ENCODE results near the gene GIMAP4. TPM values are rescaled to one million over a fixed set of nuclear protein-coding genes. Genes with fewer than 3 reads are reported as not detected.
"Not testable (repeated sequence)": the region's sequence is repeated elsewhere in the genome, so short reads cannot be mapped to it uniquely, and the experiment has no call there.

Gene GIMAP4
- total RNA-seq, 1 experiment from 2014 or later = not detected

DNA sequence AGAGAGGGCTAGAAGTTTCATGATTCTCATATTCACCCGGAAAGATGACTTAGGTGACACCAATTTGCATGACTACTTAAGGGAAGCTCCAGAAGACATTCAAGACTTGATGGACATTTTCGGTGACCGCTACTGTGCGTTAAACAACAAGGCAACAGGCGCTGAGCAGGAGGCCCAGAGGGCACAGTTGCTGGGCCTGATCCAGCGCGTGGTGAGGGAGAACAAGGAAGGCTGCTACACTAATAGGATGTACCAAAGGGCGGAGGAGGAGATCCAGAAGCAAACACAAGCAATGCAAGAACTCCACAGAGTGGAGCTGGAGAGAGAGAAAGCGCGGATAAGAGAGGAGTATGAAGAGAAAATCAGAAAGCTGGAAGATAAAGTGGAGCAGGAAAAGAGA lies 5.3 kb downstream of the GIMAP4 start:
- DNase-seq (ENCODE audit: unreplicated experiment) = no peak
- ChIA-PET CTCF (no interaction called here), POLR2A (no interaction called here)
- TF ChIP-seq, protein P1, sequence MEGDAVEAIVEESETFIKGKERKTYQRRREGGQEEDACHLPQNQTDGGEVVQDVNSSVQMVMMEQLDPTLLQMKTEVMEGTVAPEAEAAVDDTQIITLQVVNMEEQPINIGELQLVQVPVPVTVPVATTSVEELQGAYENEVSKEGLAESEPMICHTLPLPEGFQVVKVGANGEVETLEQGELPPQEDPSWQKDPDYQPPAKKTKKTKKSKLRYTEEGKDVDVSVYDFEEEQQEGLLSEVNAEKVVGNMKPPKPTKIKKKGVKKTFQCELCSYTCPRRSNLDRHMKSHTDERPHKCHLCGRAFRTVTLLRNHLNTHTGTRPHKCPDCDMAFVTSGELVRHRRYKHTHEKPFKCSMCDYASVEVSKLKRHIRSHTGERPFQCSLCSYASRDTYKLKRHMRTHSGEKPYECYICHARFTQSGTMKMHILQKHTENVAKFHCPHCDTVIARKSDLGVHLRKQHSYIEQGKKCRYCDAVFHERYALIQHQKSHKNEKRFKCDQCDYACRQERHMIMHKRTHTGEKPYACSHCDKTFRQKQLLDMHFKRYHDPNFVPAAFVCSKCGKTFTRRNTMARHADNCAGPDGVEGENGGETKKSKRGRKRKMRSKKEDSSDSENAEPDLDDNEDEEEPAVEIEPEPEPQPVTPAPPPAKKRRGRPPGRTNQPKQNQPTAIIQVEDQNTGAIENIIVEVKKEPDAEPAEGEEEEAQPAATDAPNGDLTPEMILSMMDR (IDR thresholded peaks at IDR 0.05; ENCODE audit: unreplicated experiment) = no peak
- H3K9me3 Mint-ChIP-seq (ENCODE audit: unreplicated experiment) = peaks cover 13% of the 10 kb centered on the region
- H3K27ac Mint-ChIP-seq (ENCODE audit: low read depth, unreplicated experiment) = no peak overlapping the region
- peaks cover 6% of the 10 kb centered on the region for H3K36me3 Mint-ChIP-seq (ENCODE audit: insufficient read depth, unreplicated experiment)
- no peak overlapping the region for H3K4me3 Mint-ChIP-seq (ENCODE audit: unreplicated experiment)
- peaks cover 7% of the 10 kb centered on the region for H3K27me3 Mint-ChIP-seq (ENCODE audit: insufficient read depth, unreplicated experiment)
- BruUV-seq (replicated peaks) = no TSS peak
- intact Hi-C loops (cut with micrococcal nuclease) = no loop called here
- no peaks in the 10 kb centered on the region for H3K4me1 Mint-ChIP-seq (ENCODE audit: insufficient read depth, unreplicated experiment)

- CTCF ChIA-PET; DNase-seq (ENCODE audit: unreplicated experiment); intact Hi-C loops (cut with micrococcal nuclease); H3K4me1 Mint-ChIP-seq (ENCODE audit: insufficient read depth, unreplicated experiment); H3K36me3 Mint-ChIP-seq (ENCODE audit: insufficient read depth, unreplicated experiment); H3K9me3 Mint-ChIP-seq (ENCODE audit: unreplicated experiment); H3K4me3 Mint-ChIP-seq (ENCODE audit: unreplicated experiment); H3K27ac Mint-ChIP-seq (ENCODE audit: low read depth, unreplicated experiment); BruUV-seq (replicated peaks); POLR2A ChIA-PET: not testable (repeated sequence)
- H3K27me3 Mint-ChIP-seq (ENCODE audit: insufficient read depth, unreplicated experiment) = peaks cover 33% of the 10 kb centered on the region
Measured at GRCh38 chr7:150579979-150580637, 12.9 kb downstream of the GIMAP4 start.

GRCh38 chr7:150580638-150581394 lies 13.6 kb downstream of the GIMAP4 start:
- TF ChIP-seq, protein P1 (IDR thresholded peaks at IDR 0.05; ENCODE audit: unreplicated experiment) = no peak
- Mint-ChIP-seq H3K9me3 (ENCODE audit: unreplicated experiment) (peaks cover 7% of the 10 kb centered on the region), H3K4me1 (ENCODE audit: insufficient read depth, unreplicated experiment) (no peaks in the 10 kb centered on the region), H3K4me3 (ENCODE audit: unreplicated experiment) (no peak overlapping the region), H3K36me3 (ENCODE audit: insufficient read depth, unreplicated experiment) (no peaks in the 10 kb centered on the region), H3K27ac (ENCODE audit: low read depth, unreplicated experiment) (no peak overlapping the region), H3K27me3 (ENCODE audit: insufficient read depth, unreplicated experiment) (peaks cover 33% of the 10 kb centered on the region)
- ChIA-PET CTCF (no interaction called here), POLR2A (no interaction called here)
- DNase-seq (ENCODE audit: unreplicated experiment) = no peak
- intact Hi-C loops (cut with micrococcal nuclease) = no loop called here
- BruUV-seq (replicated peaks) = no TSS peak

DNA sequence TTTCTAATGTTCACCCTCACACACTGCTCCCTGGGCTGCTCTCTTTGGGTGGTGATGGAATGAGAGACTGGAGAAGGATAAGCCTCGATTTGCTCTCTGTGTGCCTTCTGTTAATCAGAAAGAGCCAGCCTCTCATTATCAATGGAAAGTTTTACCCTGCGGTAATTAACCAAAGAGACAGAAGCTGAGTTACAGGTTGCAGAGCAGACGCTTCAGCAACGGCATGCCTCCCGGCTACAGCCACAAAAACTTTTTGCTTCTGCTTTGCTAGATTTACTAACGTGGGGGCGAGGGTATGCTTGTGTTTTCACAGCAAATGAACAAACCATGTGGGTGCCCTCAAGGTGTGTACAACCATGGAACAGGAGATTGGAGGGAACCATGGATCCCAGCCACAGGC lies 18.0 kb downstream of the GIMAP4 start:
- intact Hi-C loops (cut with micrococcal nuclease) = no loop called here
- Mint-ChIP-seq H3K4me3 (ENCODE audit: unreplicated experiment) (no peak overlapping the region), H3K4me1 (ENCODE audit: insufficient read depth, unreplicated experiment) (no peaks in the 10 kb centered on the region), H3K9me3 (ENCODE audit: unreplicated experiment) (no peaks in the 10 kb centered on the region), H3K27me3 (ENCODE audit: insufficient read depth, unreplicated experiment) (peaks cover 7% of the 10 kb centered on the region), H3K36me3 (ENCODE audit: insufficient read depth, unreplicated experiment) (no peaks in the 10 kb centered on the region), H3K27ac (ENCODE audit: low read depth, unreplicated experiment) (no peak overlapping the region)
- no TSS peak for BruUV-seq (replicated peaks)
- ChIA-PET POLR2A (no interaction called here), CTCF (no interaction called here)
- DNase-seq (ENCODE audit: unreplicated experiment) = no peak
- TF ChIP-seq, protein P1 (IDR thresholded peaks at IDR 0.05; ENCODE audit: unreplicated experiment) = no peak

Data from MCF 10A (cell line).